Measurements from ENCODE around the gene NCBP2L. TPM values are rescaled to one million over a fixed set of nuclear protein-coding genes. Genes with fewer than 3 reads are reported as not detected.

The NCBP2L gene
- total RNA-seq: not detected in 2 replicates
- not detected in 2 replicates for polyA plus RNA-seq
- polyA plus RNA-seq (2011; cell fraction: cytosol; rRNA removed): not detected in 2 replicates
- polyA plus RNA-seq (2011; cell fraction: nucleus; rRNA removed): not detected in 2 replicates
- not detected in 2 replicates for polyA plus RNA-seq (2012)
- polyA minus RNA-seq: not detected in 2 replicates
- polyA minus RNA-seq (2011; cell fraction: cytosol; rRNA and poly(A)+ RNA removed): not detected
- polyA minus RNA-seq (2011; cell fraction: nucleus; rRNA and poly(A)+ RNA removed): not detected in 2 replicates
- not detected for Bru-seq, nascent RNA
- BruChase-seq, experiment 1, labeled RNA remaining after a 6-hour chase: percentile 5 among the genes with signal in this experiment
- BruChase-seq, experiment 2, labeled RNA remaining after a 2-hour chase: percentile 5 among the genes with signal in this experiment
- long read RNA-seq: 0 reads

- no peak for TF ChIP-seq FOS (IDR thresholded peaks at IDR 0.05; ENCODE audit: borderline replicate concordance, insufficient read depth, low read length)
- intact Hi-C loops (cut with micrococcal nuclease): loop anchor here (1.0 to 5.0 kb wide), 12 partner anchors 45 to 880 kb away; no protein-coding TSS in a partner anchor
- CTCF ChIA-PET: interaction anchor here (0.6 to 4.7 kb wide), 53 partner anchors 9 to 883 kb away, joined by 3 to 109 read pairs (median 4); partner anchors contain the start of genes MID2 and PRPS1
- Histone ChIP-seq H3K4me1 (ENCODE audit: control insufficient read depth, extremely low read depth, insufficient read depth, low read length) (peaks cover 10% of the 10 kb centered on the region), H3K9me1 (replicated peaks; ENCODE audit: control insufficient read depth, extremely low read depth, insufficient read depth, low read length) (no peaks in the 10 kb centered on the region), H3K79me2 (ENCODE audit: control insufficient read depth, insufficient read depth, low read length) (no peaks in the 10 kb centered on the region), H3K27me3 (ENCODE audit: control insufficient read depth in 2 of 2, insufficient read depth in 2 of 2, low read length in 2 of 2) (no peaks in the 10 kb centered on the region), H3K36me3 (ENCODE audit: control insufficient read depth in 2 of 2, extremely low read depth in 1 of 2, insufficient read depth in 2 of 2, low read length in 2 of 2) (no peaks in the 10 kb centered on the region), H3K9ac (replicated peaks; ENCODE audit: extremely low read depth, insufficient read depth, low read length) (no peak within 1 kb of the TSS), H3K27ac (ENCODE audit: insufficient read depth, low read depth, low read length) (no peak within 1 kb of the TSS), H3K4me2 (ENCODE audit: insufficient read depth, low read length) (peak within 1 kb of the TSS; percentile 80), H3K9me3 (replicated peaks; ENCODE audit: control insufficient read depth, insufficient read depth, low read length) (no peaks in the 10 kb centered on the region), H2AFZ (ENCODE audit: low read depth, low read length) (peak within 1 kb of the TSS; percentile 96), H3K4me3 (replicated peaks in 1 of 3; ENCODE audit: insufficient read depth in 1 of 3, low read depth in 1 of 3, low read length in 3 of 3) (peak within 1 kb of the TSS in 2 of 3 experiments; percentile 45 to 53), H4K20me1 (replicated peaks; ENCODE audit: control insufficient read depth, extremely low read depth, insufficient read depth, low read length) (no peaks in the 10 kb centered on the region)
- POLR2A ChIA-PET: interaction anchor here (1.6 kb wide), 1 partner anchor 36 kb away, joined by 5 read pairs; no protein-coding TSS in a partner anchor
- BruUV-seq (replicated peaks): no TSS peak
- dilution Hi-C loops (cut with MboI; ENCODE audit: extremely low pct_ligation_motif_present, low sequenced_read_pairs): no loop called here
- FAIRE-seq: no peak
- DNase-seq (ENCODE audit: low read depth, low spot score): no peak
Measured at GRCh38 chrX:107777536-107777832, at the start of gene NCBP2L. NCBP2L (plus strand) TSS chrX:107777733; CDS start chrX:107794221, 16,488 bp downstream.

- Histone ChIP-seq H3K4me2 (ENCODE audit: insufficient read depth, low read length) (no peak overlapping the region), H3K27ac (ENCODE audit: insufficient read depth, low read depth, low read length) (no peak overlapping the region), H3K4me1 (ENCODE audit: control insufficient read depth, extremely low read depth, insufficient read depth, low read length) (peaks cover 32% of the 10 kb centered on the region), H3K79me2 (ENCODE audit: control insufficient read depth, insufficient read depth, low read length) (no peaks in the 10 kb centered on the region), H3K9me1 (replicated peaks; ENCODE audit: control insufficient read depth, extremely low read depth, insufficient read depth, low read length) (no peaks in the 10 kb centered on the region), H3K4me3 (replicated peaks in 1 of 3; ENCODE audit: insufficient read depth in 1 of 3, low read depth in 1 of 3, low read length in 3 of 3) (no peak overlapping the region), H3K36me3 (ENCODE audit: control insufficient read depth in 2 of 2, extremely low read depth in 1 of 2, insufficient read depth in 2 of 2, low read length in 2 of 2) (no peaks in the 10 kb centered on the region), H3K9me3 (replicated peaks; ENCODE audit: control insufficient read depth, insufficient read depth, low read length) (no peaks in the 10 kb centered on the region), H2AFZ (ENCODE audit: low read depth, low read length) (no peak overlapping the region), H3K9ac (replicated peaks; ENCODE audit: extremely low read depth, insufficient read depth, low read length) (no peak overlapping the region), H3K27me3 (ENCODE audit: control insufficient read depth in 2 of 2, insufficient read depth in 2 of 2, low read length in 2 of 2) (no peaks in the 10 kb centered on the region), H4K20me1 (replicated peaks; ENCODE audit: control insufficient read depth, extremely low read depth, insufficient read depth, low read length) (no peaks in the 10 kb centered on the region)
- DNase-seq (ENCODE audit: low read depth, low spot score) (no peak), FAIRE-seq (no peak)
- intact Hi-C loops (cut with micrococcal nuclease) (no loop called here), dilution Hi-C loops (cut with MboI; ENCODE audit: extremely low pct_ligation_motif_present, low sequenced_read_pairs) (no loop called here)
- TF ChIP-seq JUN (IDR thresholded peaks at IDR 0.05; ENCODE audit: borderline replicate concordance, insufficient read depth, insufficient read length, low read depth) (no peak), POLR2A (IDR thresholded peaks at IDR 0.05; ENCODE audit: low read depth, low read length) (no peak), CTCF (IDR thresholded peaks at IDR 0.05; ENCODE audit: extremely low read depth in 1 of 2, insufficient read depth in 1 of 2, low read depth in 1 of 2, low read length in 2 of 2) (no peak), MAX (IDR thresholded peaks at IDR 0.05; ENCODE audit: insufficient read depth, insufficient read length) (no peak), EZH2 (IDR thresholded peaks at IDR 0.05; ENCODE audit: borderline replicate concordance, low read depth, low read length, severe bottlenecking) (no peak), GATA2 (IDR thresholded peaks at IDR 0.05; ENCODE audit: insufficient read depth, insufficient read length, low read depth, low read length) (no peak), POLR2AphosphoS5 (IDR thresholded peaks at IDR 0.05; ENCODE audit: insufficient read depth, low read depth, low read length) (no peak), FOS (IDR thresholded peaks at IDR 0.05; ENCODE audit: borderline replicate concordance, insufficient read depth, low read length) (no peak), MYC (IDR thresholded peaks at IDR 0.05; ENCODE audit: low read depth, low read length) (no peak)
- no TSS peak for BruUV-seq (replicated peaks)
- ChIA-PET CTCF (interaction anchor here (1.1 to 2.6 kb wide), 2 partner anchors 12 to 14 kb away, joined by 5 to 7 read pairs; no protein-coding TSS in a partner anchor), POLR2A (no interaction called here)
Measured at GRCh38 chrX:107728371-107729099, 49.0 kb upstream of the NCBP2L start.

Measured in endothelial cell of umbilical vein (primary cell).